HG02840 (cell line): ENCODE results near the gene PEX26.
"Not testable (repeated sequence)": the region's sequence is repeated elsewhere in the genome, so short reads cannot be mapped to it uniquely, and the experiment has no call there.

Source experiments
- ATAC-seq: cut with Tn5 transposase; IDR thresholded peaks from one replicate; pipeline ENCODE4 v1.9.1; 2021; ENCODE audit warnings: mild to moderate bottlenecking, moderate library complexity, moderate number of reproducible peaks; ENCODE audit not compliant: unreplicated experiment, low FRiP score

Gene PEX26

DNA sequence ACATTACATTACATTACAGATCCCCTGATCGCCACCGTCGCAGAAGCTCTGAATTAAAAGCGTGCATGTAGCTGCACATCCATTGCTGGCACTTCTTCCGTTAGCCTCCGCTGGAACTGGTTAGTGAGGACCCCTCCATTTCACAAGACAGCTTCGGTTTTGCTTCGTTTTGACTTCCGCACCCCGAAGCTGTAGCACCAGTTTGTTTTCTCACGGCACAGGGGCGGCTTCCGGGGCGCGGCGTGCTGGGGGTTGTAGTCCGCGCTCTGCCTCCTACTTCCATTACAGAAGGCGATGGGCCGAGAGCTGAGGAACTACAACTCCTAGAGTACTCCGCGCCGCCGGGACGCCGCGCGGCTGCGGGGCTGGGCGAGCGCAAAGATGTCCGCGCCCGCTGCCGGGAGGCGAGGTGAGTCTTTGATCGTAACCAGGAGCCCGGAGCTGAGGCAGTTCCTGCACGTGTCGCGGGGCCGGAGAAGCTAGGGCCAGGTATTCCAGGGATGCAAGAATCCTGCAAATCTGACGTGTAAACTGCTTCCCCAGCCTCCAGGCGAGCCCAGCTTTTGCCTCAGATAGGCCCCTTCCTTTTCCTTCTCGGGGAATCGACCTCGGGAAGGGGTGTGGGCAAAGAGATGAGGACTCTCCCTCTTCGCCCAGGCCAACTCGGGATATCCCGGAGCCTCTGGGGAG is at the start of gene PEX26:
PEX26 (plus strand) TSS at position 352 of the 690 bp plus-strand sequence. CDS start 387 bp downstream, outside the sequence.
- peak; percentile 83 for ATAC-seq

- no peak for ATAC-seq
Observed at GRCh38 chr22:18028817-18029527, 48.8 kb upstream of the PEX26 start.

- no peak for ATAC-seq
Observed at GRCh38 chr22:18029686-18030267, 48.0 kb upstream of the PEX26 start.

GRCh38 chr22:18031695-18032454 is 45.9 kb upstream of the PEX26 start:
- ATAC-seq = no peak

DNA sequence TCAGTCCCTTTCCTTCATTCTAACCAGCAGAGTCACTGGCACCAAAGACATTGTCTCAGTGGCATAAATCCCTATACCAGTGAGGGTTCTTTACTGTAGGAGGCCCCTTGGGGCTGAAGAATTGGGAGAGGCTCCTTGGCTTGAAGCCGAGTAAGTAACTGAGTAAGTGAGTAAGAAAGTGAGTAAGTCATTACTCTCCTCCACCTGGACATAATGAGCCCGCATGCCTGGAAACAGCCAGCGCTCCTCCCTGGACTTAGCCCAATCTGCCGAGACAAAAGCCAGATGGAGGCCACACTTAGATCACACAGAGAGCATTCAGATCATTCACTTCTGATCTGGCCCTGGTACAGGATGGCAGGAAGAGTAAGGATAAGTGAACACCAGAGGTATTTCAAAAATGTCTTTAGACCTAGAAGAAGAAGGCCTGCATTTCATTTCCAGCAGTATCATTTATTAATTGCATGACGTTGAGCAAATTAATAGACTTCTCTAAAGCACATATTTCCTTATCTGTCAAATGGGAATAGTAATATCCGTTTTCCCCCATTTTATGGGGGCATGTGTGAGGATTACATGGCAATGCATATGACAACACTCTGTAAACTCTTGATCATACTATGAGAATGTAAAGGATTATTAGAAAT is 45.2 kb upstream of the PEX26 start:
- no peak for ATAC-seq

DNA sequence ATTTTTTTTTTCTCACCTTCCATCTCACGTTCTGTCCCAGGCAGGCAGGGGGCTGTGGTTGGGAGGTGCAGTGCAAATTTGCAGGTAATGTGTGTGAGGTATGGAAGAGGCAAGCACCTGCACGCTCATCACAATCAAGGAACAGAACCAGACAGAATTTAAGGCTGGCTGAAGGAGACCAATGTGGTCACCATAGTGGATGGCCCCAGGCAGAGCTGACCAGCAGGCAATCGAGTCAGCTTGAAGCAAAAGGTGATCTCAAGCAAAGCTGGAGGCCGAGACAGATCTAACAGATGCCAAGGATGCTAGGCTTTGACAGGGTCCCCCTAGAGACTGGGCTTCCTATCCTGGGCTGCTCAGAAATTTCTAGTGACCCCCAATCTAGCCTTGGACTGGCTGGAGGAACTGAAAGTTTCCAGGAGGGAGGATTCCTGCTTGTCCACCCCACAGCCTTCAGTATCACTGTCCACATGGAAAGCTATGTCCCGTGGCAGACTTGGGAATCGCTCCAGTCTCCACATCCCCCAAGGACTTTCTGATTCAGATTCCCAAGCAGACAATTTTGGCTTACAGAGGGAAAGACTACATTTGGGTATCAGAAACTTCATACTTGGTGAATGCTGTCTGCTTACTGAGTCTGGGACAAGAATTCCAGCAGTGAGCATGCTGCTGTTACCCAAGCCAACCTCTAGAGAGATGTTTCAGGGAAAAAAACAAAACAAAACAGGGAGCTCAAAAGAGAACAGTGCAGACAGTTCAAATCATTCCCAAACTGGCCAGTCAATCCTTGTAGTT is 44.4 kb upstream of the PEX26 start:
- no peak for ATAC-seq

DNA sequence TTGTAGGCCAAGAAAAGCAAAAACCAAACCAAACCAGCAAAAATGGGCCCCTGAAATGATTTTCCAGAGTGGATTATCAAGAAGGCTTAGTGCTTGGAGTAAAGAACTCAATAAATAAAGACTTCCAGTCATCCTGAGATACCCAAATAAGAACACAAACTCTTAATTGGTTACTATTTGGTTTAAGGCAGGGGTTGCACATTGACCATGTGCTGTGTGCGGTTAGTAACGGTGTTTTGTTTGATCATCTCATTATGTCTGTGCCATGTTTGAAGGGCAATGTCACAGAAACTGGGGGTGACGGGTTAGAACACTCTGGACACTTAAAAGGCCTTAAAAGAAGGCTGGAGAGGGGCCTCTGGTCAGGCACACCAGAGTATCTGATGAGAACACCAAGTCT is 43.7 kb upstream of the PEX26 start:
- no peak for ATAC-seq

- no peak for ATAC-seq
Observed at GRCh38 chr22:18035751-18036150, 42.0 kb upstream of the PEX26 start.

- not testable (repeated sequence) for ATAC-seq
Observed at GRCh38 chr22:18040898-18041297, 36.9 kb upstream of the PEX26 start.

DNA sequence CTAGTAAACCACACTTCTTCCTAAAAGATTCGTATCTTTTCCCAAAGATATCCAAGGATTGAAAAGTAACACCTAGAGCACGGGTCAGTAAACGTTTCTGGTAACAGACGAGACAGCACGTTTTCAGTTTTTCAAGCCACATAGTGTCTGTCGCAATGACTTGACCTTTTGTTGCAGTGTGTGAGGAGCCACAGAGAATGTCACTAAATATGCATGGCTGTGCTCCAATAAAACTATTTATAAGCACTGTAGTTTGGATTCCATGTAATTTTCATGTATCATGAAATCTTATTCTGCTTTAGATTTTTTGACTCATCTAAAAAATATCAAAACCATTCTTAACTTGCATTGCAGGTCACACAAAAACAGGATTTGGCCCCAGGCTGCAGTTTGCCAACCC is 35.1 kb upstream of the PEX26 start:
- ATAC-seq = no peak

- ATAC-seq = no peak
Observed at GRCh38 chr22:18044548-18045271, 33.1 kb upstream of the PEX26 start.

DNA sequence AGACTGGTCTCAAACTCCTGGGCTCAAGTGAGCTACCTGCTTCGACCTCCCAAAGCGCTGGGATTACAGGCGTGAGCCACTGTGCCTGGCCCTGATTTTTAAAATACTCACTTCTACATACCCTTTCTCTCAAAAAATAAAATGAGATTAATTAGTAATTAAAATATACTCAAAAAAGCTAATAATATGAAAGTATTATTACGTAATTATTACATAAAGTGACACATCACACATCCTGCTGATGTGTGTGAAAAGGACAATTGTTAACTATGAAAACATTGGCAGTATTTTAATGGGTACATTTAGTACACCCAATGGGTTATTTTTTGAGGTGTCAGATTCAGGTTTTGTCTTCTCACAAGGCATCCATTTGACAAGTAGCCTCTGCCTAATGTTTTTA is 32.0 kb upstream of the PEX26 start:
- no peak for ATAC-seq

- ATAC-seq = no peak
Observed at GRCh38 chr22:18048041-18048440, 29.7 kb upstream of the PEX26 start.

DNA sequence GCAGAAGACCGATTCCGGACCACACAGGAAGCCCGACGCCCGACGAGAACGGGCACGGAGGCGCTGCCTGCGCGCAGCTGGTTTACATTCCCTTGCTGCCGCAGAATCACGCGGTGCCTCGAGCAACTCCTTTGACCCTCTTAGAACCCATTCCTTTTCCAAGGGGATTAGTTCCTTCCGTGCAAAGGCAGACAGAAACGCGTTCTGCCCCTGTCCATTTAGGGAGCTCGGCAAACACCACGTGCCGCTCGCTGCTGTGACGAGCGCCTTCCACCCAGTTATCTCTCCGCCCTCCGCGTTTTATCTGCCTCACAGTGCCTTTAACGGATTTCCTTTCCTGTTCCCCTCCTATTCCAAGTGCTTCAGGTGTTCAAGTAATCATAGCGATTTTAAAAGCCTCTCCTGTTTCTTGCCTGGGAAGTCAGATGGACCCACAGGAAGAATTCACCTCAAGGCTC is 29.3 kb upstream of the PEX26 start:
- ATAC-seq = no peak

DNA sequence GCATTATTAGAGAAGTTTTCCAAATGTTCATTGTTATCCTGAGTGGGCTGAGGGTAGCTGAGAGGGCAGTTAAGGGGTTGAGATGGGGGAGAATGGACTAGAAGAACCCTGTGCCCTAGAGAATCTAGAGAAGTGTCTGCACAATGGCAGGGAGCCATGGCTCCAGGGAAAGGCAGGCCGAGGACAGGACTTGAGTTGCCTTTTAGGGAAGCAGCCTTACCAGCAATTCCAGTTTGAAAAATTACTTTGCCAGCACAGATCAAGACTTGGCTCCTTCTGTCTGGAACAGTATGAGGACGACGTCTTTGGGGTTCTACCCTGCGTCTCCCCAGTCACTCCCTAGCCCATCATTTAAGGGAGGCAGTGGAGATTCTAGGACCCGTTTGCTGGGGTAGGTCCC is 27.7 kb upstream of the PEX26 start:
- ATAC-seq = no peak

DNA sequence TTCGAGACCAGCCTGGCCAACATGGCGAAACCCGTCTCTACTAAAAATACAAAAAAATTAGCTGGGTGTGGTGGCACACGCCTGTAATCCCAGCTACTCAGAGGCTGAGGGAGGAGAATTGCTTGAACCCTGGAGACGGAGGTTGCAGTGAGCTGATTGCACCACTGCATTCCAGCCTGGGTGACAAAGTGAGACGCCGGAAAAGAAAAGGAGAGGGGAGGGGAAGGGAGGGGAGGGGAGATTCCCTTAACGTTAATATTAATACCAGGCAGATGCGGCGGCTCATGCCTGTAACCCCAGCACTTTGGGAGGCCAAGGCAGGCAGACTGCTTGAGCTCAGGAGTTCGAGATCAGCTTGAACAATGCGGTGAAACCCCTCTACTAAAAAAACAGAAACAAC is 26.7 kb upstream of the PEX26 start:
- ATAC-seq = not testable (repeated sequence)

DNA sequence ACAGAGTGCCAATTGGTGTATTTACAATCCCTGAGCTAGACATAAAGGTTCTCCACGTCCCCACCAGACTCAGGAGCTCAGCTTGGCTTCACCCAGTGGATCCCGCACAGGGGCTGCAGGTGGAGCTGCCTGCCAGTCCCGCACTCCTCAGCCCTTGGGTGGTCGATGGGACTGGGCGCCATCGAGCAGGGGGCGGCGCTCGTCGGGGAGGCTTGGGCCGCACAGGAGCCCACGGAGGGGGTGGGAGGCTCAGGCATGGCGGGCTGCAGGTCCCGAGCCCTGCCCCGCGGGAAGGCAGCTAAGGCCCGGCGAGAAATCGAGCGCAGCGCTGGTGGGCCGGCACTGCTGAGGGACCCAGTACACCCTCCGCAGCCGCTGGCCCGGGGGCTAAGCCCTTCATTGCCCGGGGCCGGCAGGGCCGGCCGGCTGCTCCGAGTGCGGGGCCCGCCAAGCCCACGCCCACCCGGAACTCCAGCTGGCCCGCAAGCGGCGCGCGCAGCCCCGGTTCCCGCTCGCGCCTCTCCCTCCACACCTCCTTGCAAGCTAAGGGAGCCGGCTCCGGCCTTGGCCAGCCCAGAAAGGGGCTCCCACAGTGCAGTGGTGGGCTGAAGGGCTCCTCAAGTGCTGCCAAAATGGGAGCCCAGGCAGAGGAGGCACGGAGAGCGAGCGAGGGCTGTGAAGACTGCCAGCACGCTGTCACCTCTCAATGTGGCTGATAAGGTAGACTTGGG is 24.4 kb upstream of the PEX26 start:
- ATAC-seq = not testable (repeated sequence)

DNA sequence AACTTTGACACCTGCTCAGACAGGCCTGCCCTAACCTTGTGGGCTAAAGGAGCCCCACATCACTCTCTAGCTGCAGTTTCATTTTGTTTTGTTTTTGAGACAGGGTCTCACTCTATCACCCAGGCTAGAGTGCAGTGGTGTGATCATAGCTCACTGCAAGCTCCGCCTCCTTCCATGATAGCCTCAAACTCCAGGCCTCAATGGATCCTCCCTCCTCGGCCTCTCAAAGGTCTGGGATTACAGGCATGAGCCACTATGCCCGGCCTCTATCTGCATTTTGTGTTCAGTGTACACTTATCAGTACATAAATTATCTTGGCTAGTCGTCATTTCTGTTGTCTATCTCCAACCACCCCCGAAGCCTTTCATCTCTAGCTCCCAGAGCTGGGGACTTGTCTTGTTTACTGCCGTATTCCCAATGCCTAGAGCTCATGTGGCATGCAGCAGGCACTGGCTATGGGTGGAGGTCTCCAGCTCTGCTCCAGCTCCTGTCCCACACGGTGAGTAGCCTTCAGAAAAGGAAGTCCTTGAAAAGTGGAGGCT is 22.1 kb upstream of the PEX26 start:
- no peak for ATAC-seq
